Globus pallidus (tissue), 1 donor: ENCODE measurements around the gene LAMA4.
"Not testable (repeated sequence)": the region's sequence is repeated elsewhere in the genome, so short reads cannot be mapped to it uniquely, and the experiment has no call there.

ENCODE experiments used
- DNase-seq: peaks from one replicate; pipeline ENCODE4 v3.0.0-alpha.2; 2015; ENCODE audit warnings: low spot score

The LAMA4 gene

DNA sequence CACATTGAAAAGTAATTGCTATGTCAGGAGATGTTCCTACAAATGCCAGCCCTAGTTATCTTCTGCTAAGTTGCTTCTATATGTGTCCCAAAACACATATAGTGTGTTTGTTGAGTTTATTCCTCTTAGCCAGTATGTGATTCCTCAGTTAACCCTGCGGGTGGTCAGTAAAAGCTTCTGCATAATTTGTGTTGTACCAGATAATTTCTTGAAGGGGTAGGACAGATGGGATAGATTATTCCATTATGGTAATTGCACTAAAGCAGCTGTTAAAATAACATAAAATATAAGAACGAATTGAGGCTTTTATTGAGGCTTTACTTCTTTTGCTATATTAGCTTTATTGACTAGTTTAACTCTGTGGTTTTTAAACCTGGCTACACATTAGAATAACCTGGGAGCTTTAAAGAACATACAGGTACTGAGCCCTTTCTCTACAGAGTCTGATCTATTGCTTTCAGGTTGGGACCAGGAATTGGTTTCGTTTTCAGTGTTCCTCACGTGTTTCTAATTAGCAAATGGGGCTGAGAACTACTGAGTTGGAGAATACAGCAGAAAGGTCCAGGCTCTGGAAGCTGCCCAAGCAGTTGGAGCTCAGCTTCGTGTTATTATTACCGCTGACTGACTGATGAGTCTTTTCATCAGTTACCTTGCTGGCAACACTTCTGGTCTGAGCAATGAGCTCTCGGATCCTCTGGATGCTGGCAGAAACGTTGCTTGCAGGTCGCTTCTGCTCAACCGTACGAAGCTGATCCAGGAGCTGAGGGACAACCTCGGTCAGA, 110.0 kb downstream of the LAMA4 start:
- DNase-seq, result no peak

GRCh38 chr6:112141707-112142106, 112.7 kb downstream of the LAMA4 start:
- no peak for DNase-seq

DNA sequence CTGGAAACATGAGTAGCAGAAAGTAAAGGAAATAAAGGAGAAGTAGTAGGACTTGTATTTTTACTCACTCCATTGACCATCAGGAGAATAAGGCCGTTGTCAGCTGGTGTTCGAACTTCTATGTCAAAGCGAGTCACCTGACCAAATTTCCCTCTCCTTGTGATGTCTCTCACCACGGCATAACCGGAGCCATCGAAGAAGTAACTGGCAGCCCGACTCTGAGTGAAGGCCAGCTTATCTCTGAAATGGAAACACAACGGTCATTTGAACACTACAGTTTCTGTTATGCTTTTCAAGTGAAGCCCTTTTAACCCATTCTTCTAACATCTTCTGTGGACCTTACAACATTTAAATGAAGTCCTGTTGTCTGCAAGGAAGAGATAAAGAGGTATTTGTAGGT, 115.3 kb downstream of the LAMA4 start:
- DNase-seq, result no peak

GRCh38 chr6:112130878-112131277, 123.5 kb downstream of the LAMA4 start:
- no peak for DNase-seq

GRCh38 chr6:112128208-112128607, 126.2 kb downstream of the LAMA4 start:
- DNase-seq, result no peak

- DNase-seq, result no peak
Measured at GRCh38 chr6:112123982-112124381, 130.4 kb downstream of the LAMA4 start.

GRCh38 chr6:112122756-112123155, 131.6 kb downstream of the LAMA4 start:
- no peak for DNase-seq

DNA sequence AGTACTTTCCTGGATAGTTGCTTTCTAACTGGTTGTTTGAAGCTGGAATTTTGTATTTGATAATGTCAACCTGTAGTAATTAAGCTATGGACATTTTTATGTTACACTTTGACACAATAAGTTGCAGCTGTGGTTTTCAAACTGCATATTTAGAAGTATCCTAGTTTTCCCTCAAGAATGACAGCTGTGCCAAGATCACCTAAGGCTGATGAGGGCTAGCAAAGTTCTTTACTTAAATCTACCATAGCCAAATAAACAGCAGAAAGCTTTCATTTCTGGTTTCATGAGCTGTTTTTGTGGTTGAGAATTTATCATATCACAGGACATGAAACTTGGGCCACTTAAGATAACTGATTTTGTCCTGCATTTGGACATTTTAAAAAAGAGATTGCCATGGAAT, 136.3 kb downstream of the LAMA4 start:
- DNase-seq, result no peak

- no peak for DNase-seq
Measured at GRCh38 chr6:112117554-112117953, 136.8 kb downstream of the LAMA4 start.

DNA sequence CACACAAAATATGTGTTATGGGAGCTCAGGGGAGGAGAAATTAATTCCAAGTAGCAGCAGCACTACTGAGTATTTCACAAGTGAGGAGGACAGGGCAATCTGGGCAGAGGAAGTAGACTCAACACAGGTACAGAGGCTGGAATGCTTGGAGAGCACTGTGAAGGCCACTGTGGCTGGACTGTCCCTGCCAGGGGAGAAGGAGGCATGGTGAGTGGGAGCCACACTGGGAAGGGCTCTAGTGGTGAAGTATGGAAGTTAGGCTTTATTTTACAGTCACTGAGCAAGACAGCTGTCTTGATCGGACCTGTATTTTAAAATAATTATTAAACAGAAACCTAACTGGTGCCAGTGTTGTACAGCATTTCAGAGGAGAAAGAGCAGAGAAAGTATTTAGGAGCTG, 138.1 kb downstream of the LAMA4 start:
- DNase-seq, result no peak

DNA sequence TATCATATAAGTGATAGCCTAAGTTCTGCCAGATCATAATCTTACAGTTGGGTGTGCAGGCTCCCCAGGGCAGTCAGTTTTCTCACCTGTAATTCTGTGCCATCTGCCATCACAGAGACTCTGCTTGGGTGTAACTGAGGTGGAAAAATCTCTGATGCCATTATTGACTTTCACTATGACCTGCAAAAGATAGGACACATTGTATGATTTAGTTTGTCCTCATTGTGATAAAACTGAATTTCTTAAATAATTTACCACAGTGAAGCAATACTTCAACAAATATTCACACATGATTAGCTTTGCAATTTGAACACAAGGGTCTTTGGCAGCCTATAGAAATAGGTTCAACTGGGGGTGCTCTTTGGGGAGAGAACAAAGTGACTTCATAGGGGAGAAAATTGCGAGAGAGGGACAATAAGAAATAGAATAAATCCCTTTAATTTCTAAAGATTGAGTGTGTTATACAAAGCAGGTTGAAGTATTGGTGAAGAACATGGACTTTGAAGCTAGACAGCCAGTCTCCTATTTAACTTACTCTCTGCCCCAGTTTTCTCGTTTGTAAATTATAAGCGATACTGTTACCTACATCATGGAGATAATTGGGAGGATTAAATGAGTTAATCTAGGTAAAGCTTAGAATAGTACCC, 139.7 kb downstream of the LAMA4 start:
- DNase-seq, result no peak

DNA sequence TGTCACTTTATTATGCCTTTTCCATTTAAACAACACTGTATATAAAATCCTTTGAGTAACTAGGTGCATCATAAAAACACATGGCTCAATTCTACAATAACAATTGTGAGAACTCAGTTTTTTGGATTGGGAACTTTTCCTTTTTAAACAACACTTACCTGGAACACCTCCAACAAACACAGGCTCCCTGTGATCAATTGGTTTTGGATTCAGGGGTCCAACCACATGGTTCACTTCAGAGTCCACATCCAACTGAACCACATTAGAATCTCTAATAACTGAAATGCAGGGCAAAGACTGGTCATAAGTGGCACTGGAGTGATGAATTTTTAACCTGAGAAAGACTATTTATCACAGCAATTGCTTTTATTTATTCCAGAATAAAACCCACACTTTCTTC, 140.4 kb downstream of the LAMA4 start:
- DNase-seq, result no peak

DNA sequence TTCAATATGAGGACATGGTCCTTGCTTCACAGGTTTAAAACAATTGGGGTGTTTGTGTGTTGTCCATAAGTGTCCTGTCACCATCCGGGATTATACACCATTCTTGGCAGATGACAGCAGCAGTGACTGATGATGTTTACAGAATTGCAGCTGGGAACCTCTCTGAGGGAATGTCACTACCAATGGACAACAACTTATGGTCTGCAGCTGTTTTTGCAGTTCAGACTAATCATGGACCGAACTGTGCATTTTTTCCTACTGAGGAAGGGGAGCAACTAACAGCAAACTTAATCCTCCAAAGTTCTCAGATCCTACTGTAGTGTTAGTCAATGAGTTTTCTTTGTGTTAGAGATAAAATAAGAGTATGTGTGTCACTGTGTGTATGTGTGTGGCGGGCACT, 140.9 kb downstream of the LAMA4 start:
- DNase-seq, result peak; percentile 56

GRCh38 chr6:112109262-112109661, 145.1 kb downstream of the LAMA4 start:
- no peak for DNase-seq

GRCh38 chr6:112106562-112106961, 147.8 kb downstream of the LAMA4 start:
- DNase-seq, result no peak

DNA sequence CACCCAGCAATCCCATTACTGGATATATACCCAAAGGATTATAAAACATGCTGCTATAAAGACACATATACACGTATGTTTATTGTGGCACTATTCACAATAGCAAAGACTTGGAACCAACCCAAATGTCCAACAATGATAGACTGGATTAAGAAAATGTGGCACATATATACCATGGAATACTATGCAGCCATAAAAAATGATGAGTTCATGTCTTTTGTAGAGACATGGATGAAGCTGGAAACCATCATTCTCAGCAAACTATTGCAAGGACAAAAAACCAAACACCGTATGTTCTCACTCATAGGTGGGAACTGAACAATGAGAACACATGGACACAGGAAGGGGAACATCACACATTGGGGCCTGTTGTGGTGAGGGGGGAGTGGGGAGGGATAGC, 148.3 kb downstream of the LAMA4 start:
- not testable (repeated sequence) for DNase-seq

GRCh38 chr6:112100561-112100960, 153.8 kb downstream of the LAMA4 start:
- no peak for DNase-seq

GRCh38 chr6:112096901-112097300, 157.5 kb downstream of the LAMA4 start:
- DNase-seq, result no peak

- no peak for DNase-seq
Measured at GRCh38 chr6:112087916-112088315, 166.5 kb downstream of the LAMA4 start.

GRCh38 chr6:112087136-112087911, 167.0 kb downstream of the LAMA4 start, which contains the start of the genes FAM229B and TUBE1:
Gene FAM229B (plus strand): TSS chr6:112087591. CDS start chr6:112099284, 11,693 bp downstream.
Gene TUBE1 (minus strand): TSS chr6:112087482. CDS start chr6:112087434, 48 bp downstream.
- peak; percentile 96 for DNase-seq

DNA sequence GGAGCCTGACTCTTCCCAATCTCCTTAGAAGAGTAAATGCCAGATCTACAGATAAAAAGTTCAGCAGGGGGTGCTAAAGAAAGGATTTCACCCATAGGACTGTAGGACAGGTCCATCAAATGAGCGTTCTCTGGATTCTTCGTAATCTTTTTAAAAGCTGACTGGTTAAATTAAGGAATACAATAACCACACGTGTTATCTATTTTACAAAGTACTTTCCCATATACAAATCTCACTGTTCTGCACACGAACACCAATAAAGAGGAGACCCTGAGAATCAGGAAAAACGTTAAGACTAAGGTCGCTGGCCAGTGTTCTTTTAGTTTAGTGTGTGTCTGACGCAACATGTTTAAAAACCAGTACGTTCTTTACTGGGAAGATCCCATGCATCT, 167.6 kb downstream of the LAMA4 start:
- DNase-seq, result peak; percentile 35

DNA sequence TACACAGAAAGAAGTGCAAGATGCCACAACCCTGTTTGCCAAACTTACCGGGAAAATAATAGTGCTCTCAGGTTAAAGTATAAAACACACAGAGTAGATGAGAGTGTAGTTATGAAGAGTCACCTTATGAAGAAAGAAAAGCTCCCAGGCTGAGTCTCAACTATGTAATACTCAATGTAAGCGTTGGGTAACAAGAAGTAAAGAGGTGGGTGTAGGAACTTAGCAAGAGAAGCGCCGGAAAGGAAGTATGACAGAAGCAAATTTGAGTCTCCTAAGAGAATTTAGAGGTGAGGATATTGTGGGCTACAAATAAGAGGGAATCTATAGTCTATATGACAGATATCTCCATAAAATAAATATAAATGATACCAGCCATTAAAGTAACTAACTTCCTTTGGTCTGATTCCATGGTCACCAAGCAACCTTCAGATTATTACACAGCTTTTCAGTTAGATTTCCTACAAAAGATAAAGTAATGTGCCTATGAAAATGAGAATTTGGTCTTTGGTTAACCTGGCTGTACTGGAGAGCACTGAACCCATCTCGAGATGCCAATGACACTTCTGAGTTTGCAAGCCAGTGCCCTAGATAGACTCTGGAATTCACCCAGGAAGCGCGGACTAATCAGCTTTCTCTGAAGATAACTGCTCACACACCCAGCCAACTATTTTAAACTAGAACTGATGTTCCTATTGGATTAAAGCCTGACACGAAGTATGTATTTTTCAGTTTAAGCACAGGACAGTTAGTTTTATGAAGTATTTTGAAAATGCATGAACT, 168.9 kb downstream of the LAMA4 start:
- DNase-seq, result no peak
